GM19395 (cell line): Measurements from ENCODE around the gene B3GAT3.
"Not testable (repeated sequence)": the region's sequence is repeated elsewhere in the genome, so short reads cannot be mapped to it uniquely, and the experiment has no call there.

Experiments
- ATAC-seq: cut with Tn5 transposase; IDR thresholded peaks from one replicate; pipeline ENCODE4 v1.9.1; 2021; ENCODE audit warnings: mild to moderate bottlenecking, moderate library complexity; ENCODE audit not compliant: unreplicated experiment

The B3GAT3 gene

DNA sequence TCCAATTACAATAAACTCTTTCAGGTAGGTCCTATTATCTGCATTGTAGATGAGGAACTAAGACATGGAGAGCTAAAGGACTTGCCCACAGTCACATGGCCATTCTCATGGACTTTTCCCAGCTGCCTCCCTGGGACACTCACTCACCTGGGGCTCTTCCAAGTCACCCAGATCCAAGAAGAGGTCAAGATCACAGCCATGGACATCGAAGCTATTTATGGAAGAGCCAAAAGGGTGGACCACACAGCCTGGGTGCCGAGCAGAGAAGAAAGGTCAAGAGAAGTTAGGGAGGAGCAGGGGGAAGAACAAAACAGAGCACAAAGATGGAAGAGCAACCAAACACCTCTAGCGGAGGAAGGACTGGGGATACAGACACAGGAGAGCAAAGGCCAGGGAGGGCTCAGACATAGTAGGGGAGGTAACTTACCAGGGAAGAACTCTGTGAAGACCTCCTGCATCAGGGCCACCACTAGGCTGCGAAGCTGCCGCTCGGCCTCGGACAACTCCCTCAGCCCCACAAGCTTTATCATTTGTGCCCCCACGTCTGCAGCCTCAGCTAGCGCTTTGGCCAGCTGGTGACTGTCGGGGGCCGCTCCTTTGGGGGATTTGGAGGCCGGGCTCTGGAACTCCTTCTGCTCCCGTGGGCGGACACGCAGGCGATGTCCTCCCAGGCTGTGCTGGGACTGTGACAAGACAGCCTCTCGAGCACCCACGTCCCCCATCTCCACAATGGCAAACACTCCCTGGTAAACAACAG is 40.6 kb downstream of the B3GAT3 start:
- no peak for ATAC-seq

DNA sequence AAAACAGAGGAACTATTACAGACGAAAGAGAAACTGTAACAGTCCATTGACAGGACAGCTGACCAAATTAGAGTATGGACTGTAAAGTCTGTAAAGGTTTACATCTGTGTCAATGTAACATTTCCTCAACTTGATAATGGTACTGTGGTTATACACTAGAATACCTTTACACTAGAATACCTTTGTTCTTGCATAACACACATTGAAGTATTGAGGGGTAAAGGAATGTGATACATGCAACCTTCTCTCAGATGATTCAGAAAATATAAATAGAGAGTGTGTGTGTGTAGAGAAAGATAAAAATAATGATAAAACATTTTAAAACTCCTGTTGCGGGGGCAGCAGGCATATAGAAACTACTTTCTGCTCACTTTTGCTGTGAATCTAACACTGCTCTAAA is 42.5 kb downstream of the B3GAT3 start:
- no peak for ATAC-seq

GRCh38 chr11:62578541-62578940 is 43.2 kb downstream of the B3GAT3 start:
- ATAC-seq, result no peak

GRCh38 chr11:62577046-62577714 is 44.6 kb downstream of the B3GAT3 start:
- no peak for ATAC-seq

- no peak for ATAC-seq
Observed at GRCh38 chr11:62575837-62576236, 45.9 kb downstream of the B3GAT3 start.

DNA sequence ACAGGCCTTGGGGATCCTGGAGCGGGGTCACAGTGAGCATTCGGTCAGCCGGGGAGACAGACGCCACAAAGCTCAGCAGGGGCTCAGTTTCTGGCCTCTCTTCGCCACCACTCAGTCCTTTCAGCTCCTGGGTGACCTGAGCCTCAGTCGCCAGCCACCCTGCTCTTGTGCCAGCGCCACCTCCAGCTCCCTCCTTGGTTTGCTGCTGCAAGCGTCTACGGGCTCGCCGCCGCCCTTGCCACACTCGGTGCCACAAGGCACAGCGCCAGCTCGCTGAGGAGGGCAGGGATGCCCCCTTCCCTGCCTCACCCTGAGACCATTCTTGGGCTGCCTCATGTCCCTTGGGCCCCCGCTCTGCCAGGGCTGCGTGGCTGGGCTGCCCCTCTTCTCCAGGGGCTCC is 46.6 kb downstream of the B3GAT3 start:
- ATAC-seq, result no peak

DNA sequence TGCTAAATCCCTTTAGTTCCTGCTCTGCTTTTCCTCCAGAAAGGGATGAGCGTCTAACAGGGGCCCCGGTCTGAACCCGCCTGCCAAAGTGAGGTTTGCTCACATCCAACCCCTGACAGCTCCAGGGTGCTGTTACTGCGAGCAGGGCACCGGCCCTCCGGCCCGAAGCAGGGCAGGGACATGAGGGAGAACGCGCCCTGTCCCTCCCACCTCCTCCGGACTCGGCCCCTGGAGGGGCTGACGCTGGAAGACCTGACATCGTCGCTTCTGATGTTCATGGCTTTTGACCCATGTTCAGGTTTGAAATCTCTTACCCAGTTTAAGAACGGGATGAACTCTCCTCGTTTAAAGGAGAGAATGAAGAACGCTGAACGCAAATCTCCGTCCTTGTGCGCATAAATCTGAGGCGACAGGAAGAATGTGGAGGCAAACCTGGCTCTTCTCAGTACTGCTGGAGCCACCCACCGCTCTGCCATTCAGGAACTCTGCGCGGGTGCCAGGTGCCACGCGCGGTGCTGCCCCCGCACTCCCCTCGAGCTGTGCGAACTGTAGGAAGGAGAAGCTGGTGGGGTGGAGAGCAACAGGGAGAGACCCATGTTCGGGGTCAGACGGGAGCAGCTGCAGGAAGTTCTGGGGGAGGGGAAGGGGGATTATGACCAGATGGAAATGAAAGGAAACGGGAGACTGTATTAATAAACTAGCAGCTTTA is 47.3 kb downstream of the B3GAT3 start:
- ATAC-seq, result peak; percentile 29

GRCh38 chr11:62573592-62574362 is 48.0 kb downstream of the B3GAT3 start, which contains the start of gene EEF1G:
EEF1G (minus strand) TSS chr11:62573891; CDS start chr11:62573842, 49 bp downstream.
- peak; percentile 83 for ATAC-seq

- peak; percentile 3 for ATAC-seq
Observed at GRCh38 chr11:62573006-62573591, 48.7 kb downstream of the B3GAT3 start.

DNA sequence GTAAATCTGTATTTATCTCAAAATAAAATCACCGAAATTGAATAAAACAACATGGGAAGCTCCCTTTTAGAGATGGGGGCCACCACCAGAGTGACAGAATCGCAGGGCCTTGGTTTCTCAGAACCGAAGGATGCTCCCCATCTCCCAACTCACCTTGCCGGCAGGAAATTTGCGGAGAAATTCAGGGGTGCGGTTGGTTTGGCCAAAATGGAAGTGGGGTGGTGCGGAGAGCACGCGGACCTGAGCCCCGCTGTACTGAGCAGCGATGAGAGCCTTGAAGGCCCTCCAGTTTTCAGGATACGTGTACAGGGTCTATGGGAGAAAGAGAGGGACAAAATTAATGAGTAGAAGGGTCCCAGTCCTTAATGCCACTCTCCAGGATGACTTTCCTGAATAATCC is 49.4 kb downstream of the B3GAT3 start:
- ATAC-seq, result no peak

DNA sequence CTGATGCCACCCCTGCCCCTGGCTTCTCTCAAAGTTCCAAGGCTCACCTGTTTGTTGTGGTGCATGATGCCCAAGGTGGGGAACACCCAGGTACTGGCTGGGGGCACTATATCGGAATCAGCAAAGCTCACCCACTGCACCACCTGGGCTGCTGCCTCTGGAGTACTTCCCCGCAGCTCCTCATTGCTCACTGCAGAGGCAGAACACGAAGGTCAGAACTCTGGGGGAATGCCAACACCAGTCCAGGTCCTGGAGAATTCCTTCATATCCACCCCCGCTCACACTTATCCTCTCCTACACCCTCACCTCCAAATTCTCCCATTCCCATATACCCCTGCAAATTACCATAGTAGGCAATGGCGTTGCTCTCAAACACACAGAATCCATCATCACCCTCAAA is 50.3 kb downstream of the B3GAT3 start:
- not testable (repeated sequence) for ATAC-seq

GRCh38 chr11:62570903-62571302 is 50.9 kb downstream of the B3GAT3 start:
- not testable (repeated sequence) for ATAC-seq

DNA sequence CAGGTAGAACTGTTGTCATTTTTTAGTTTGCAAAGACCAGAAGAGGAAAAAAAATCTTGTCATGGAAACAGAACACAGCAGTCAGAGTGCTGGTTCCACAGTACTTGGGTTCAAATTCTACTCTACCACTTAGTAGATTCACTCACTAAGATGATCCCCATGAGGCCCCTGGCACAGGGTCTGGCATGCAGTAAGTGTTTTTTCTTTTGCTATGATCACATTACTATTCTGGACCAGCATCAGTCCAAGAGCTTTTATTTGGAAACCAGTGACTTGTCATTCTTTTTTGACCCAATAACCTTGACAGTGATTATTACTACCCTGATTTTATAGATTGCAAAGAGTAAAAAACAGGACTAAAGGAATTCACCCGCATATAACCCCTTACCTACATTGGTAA is 52.2 kb downstream of the B3GAT3 start:
- ATAC-seq, result no peak

DNA sequence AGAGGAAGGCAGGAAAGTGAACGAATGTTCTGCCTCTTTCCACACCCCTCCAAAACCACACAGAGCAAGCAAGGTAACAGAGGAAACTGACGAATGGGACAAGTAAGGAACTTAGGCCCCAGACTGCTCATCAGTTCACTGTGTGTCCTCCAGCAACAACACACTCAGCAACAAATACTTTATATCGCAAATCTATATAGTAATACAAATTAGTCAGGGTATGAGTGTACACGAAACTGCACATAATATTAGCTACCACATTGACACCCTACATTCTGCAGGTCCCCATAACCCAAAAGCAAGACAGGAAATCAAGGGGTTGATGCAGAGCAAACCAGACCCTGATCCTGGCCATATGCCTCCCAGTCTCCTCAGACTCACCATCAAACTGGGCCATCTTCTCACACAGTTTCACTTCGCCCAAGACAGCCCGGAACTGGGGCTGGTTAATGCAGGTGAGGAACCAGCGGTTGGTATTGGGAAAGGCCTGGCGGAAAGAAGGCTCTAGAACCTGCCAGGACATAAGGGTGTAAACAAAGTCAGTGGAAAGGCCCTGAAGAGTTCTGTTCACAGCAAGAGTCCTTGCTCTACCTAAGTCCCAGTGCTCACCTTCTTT is 54.7 kb downstream of the B3GAT3 start:
- ATAC-seq, result no peak

GRCh38 chr11:62566247-62566646 is 55.5 kb downstream of the B3GAT3 start:
- ATAC-seq, result no peak
